ENCODE results near the gene GUCY1A1. TPM values are rescaled to one million over a fixed set of nuclear protein-coding genes. Genes with fewer than 3 reads are reported as not detected.

The GUCY1A1 gene
- total RNA-seq, 1 experiment from 2014 or later = not detected

DNA sequence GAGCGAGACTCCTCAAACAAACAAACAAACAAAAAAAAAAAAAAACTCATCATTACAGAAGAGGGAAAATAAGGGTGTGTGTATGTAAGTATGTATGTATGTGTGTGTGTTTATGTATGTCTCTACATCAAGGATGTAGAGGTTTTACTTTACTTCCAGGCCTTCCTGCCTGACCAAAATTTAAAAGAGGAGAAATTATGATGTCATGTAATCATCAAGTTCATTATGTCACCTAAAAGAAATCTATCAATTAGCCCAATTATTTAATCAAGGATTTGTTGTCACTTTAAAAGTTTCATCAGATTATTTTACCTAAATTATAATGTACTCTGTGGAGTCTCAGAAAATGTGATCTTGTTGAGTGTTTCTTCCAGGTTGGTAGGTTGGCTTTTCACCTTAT, 21.6 kb downstream of the GUCY1A1 start:
- H3K4me1 ChIP-seq (ENCODE audit: control insufficient read depth in 1 of 2, insufficient read depth in 2 of 2, low read length in 2 of 2) = no peaks in the 10 kb centered on the region
- ChIA-PET POLR2A (no interaction called here), CTCF (no interaction called here), RAD21 (ENCODE audit: low non-redundant PET in 1 of 2, low total read pairs in 2 of 2, uncharacterized antibody in 2 of 2, unreplicated experiment in 2 of 2) (no interaction called here)
- H3K79me2 ChIP-seq (ENCODE audit: insufficient read depth, low read length) = no peaks in the 10 kb centered on the region
- H3K36me3 ChIP-seq (ENCODE audit: control insufficient read depth in 1 of 2, insufficient read depth in 2 of 2, low read length in 2 of 2) = no peaks in the 10 kb centered on the region
- no peaks in the 10 kb centered on the region for H3K9me2 ChIP-seq (ENCODE audit: insufficient read depth)
- ATAC-seq (no peak), DNase-seq (ENCODE audit: low read depth, low spot score) (no peak)
- no TSS peak for BruUV-seq (replicated peaks)
- no peak overlapping the region for H3K27ac ChIP-seq (ENCODE audit: low read depth, low read length)
- no peaks in the 10 kb centered on the region for H4K20me1 ChIP-seq (ENCODE audit: insufficient read depth)
- H3K9me3 ChIP-seq (ENCODE audit: control insufficient read depth in 1 of 2, insufficient read depth in 1 of 2, low read depth in 1 of 2, low read length in 2 of 2) = no peaks in the 10 kb centered on the region
- H3K4me3 ChIP-seq (replicated peaks in 1 of 2; ENCODE audit: low read depth in 1 of 2, low read length in 2 of 2) = no peak overlapping the region
- intact Hi-C loops (cut with micrococcal nuclease) = no loop called here
- H2AFZ ChIP-seq (ENCODE audit: low read depth, low read length, poor library complexity, severe bottlenecking) = no peak overlapping the region
- TF ChIP-seq EZH2phosphoT487 (IDR thresholded peaks at IDR 0.05; ENCODE audit: borderline replicate concordance) = no peak
- TF ChIP-seq POLR2AphosphoS5 (IDR thresholded peaks at IDR 0.05; ENCODE audit: low read depth, low read length) = no peak
- TF ChIP-seq, protein P1, sequence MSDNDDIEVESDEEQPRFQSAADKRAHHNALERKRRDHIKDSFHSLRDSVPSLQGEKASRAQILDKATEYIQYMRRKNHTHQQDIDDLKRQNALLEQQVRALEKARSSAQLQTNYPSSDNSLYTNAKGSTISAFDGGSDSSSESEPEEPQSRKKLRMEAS (IDR thresholded peaks at IDR 0.05) = no peak
- no peak for TF ChIP-seq ZFX (IDR thresholded peaks at IDR 0.05)
- TF ChIP-seq, protein P2, sequence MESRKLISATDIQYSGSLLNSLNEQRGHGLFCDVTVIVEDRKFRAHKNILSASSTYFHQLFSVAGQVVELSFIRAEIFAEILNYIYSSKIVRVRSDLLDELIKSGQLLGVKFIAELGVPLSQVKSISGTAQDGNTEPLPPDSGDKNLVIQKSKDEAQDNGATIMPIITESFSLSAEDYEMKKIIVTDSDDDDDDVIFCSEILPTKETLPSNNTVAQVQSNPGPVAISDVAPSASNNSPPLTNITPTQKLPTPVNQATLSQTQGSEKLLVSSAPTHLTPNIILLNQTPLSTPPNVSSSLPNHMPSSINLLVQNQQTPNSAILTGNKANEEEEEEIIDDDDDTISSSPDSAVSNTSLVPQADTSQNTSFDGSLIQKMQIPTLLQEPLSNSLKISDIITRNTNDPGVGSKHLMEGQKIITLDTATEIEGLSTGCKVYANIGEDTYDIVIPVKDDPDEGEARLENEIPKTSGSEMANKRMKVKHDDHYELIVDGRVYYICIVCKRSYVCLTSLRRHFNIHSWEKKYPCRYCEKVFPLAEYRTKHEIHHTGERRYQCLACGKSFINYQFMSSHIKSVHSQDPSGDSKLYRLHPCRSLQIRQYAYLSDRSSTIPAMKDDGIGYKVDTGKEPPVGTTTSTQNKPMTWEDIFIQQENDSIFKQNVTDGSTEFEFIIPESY (IDR thresholded peaks at IDR 0.05; ENCODE audit: extremely low read depth, insufficient replicate concordance, low read length) = no peak
- TF ChIP-seq FOSL1 (IDR thresholded peaks at IDR 0.05; ENCODE audit: low read depth) = no peak
- TF ChIP-seq EZH2 (IDR thresholded peaks at IDR 0.05) = no peak
- no peak overlapping the region for H3K9ac ChIP-seq (ENCODE audit: low read length)
- no peaks in the 10 kb centered on the region for H3K27me3 ChIP-seq (ENCODE audit: insufficient read depth, low read length)
- H3K4me2 ChIP-seq (ENCODE audit: low read length) = no peak overlapping the region

DNA sequence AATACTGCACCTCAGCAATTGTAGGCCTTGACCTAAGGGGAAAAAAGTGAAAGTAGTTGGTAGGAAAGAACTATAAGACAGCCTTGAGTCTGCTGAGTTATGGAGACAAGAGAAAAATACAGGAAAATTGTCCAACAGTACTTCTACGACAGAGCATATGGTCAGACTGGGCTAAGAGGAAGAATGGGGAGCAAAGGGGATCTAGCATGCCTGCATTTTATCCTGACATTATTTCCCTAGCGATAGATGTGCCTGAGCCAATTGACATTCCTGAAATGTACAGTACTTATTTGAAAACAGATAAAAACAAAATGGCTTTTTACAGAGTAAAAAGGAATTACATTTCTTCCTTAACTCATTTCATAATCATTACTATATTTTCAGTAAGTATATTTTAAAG, 22.2 kb downstream of the GUCY1A1 start:
- Histone ChIP-seq H3K9me2 (ENCODE audit: insufficient read depth) (no peaks in the 10 kb centered on the region), H3K36me3 (ENCODE audit: control insufficient read depth in 1 of 2, insufficient read depth in 2 of 2, low read length in 2 of 2) (no peaks in the 10 kb centered on the region), H3K79me2 (ENCODE audit: insufficient read depth, low read length) (no peaks in the 10 kb centered on the region), H3K9ac (ENCODE audit: low read length) (no peak overlapping the region), H3K4me3 (replicated peaks in 1 of 2; ENCODE audit: low read depth in 1 of 2, low read length in 2 of 2) (no peak overlapping the region), H4K20me1 (ENCODE audit: insufficient read depth) (no peaks in the 10 kb centered on the region), H3K4me2 (ENCODE audit: low read length) (no peak overlapping the region), H3K4me1 (ENCODE audit: control insufficient read depth in 1 of 2, insufficient read depth in 2 of 2, low read length in 2 of 2) (no peaks in the 10 kb centered on the region), H3K27me3 (ENCODE audit: insufficient read depth, low read length) (no peaks in the 10 kb centered on the region), H2AFZ (ENCODE audit: low read depth, low read length, poor library complexity, severe bottlenecking) (no peak overlapping the region), H3K27ac (ENCODE audit: low read depth, low read length) (no peak overlapping the region), H3K9me3 (ENCODE audit: control insufficient read depth in 1 of 2, insufficient read depth in 1 of 2, low read depth in 1 of 2, low read length in 2 of 2) (no peaks in the 10 kb centered on the region)
- CTCF ChIA-PET = no interaction called here
- no TSS peak for BruUV-seq (replicated peaks)
- ATAC-seq (no peak), DNase-seq (ENCODE audit: low read depth, low spot score) (no peak)
- intact Hi-C loops (cut with micrococcal nuclease) = no loop called here
- RAD21 ChIA-PET (ENCODE audit: low non-redundant PET in 1 of 2, low total read pairs in 2 of 2, uncharacterized antibody in 2 of 2, unreplicated experiment in 2 of 2) = no interaction called here
- POLR2A ChIA-PET = no interaction called here
- TF ChIP-seq POLR2A (IDR thresholded peaks at IDR 0.05; ENCODE audit: borderline replicate concordance, extremely low read depth, insufficient read depth, insufficient read length) (no peak), EZH2 (IDR thresholded peaks at IDR 0.05) (no peak), ZFX (IDR thresholded peaks at IDR 0.05) (no peak), SIN3A (IDR thresholded peaks at IDR 0.05; ENCODE audit: low read depth) (no peak), ZNF274 (IDR thresholded peaks at IDR 0.05; ENCODE audit: low read depth, low read length) (no peak), FOSL1 (IDR thresholded peaks at IDR 0.05; ENCODE audit: low read depth) (no peak), POLR2AphosphoS5 (IDR thresholded peaks at IDR 0.05; ENCODE audit: low read depth, low read length) (no peak)
- TF ChIP-seq, protein P3, sequence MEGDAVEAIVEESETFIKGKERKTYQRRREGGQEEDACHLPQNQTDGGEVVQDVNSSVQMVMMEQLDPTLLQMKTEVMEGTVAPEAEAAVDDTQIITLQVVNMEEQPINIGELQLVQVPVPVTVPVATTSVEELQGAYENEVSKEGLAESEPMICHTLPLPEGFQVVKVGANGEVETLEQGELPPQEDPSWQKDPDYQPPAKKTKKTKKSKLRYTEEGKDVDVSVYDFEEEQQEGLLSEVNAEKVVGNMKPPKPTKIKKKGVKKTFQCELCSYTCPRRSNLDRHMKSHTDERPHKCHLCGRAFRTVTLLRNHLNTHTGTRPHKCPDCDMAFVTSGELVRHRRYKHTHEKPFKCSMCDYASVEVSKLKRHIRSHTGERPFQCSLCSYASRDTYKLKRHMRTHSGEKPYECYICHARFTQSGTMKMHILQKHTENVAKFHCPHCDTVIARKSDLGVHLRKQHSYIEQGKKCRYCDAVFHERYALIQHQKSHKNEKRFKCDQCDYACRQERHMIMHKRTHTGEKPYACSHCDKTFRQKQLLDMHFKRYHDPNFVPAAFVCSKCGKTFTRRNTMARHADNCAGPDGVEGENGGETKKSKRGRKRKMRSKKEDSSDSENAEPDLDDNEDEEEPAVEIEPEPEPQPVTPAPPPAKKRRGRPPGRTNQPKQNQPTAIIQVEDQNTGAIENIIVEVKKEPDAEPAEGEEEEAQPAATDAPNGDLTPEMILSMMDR (IDR thresholded peaks at IDR 0.05 in 2 of 3, conservative IDR thresholded peaks at IDR 0.05 in 1 of 3; ENCODE audit: borderline replicate concordance in 1 of 3, insufficient read depth in 1 of 3, low read depth in 2 of 3, low read length in 2 of 3) = no peak
- TF ChIP-seq, protein P4, sequence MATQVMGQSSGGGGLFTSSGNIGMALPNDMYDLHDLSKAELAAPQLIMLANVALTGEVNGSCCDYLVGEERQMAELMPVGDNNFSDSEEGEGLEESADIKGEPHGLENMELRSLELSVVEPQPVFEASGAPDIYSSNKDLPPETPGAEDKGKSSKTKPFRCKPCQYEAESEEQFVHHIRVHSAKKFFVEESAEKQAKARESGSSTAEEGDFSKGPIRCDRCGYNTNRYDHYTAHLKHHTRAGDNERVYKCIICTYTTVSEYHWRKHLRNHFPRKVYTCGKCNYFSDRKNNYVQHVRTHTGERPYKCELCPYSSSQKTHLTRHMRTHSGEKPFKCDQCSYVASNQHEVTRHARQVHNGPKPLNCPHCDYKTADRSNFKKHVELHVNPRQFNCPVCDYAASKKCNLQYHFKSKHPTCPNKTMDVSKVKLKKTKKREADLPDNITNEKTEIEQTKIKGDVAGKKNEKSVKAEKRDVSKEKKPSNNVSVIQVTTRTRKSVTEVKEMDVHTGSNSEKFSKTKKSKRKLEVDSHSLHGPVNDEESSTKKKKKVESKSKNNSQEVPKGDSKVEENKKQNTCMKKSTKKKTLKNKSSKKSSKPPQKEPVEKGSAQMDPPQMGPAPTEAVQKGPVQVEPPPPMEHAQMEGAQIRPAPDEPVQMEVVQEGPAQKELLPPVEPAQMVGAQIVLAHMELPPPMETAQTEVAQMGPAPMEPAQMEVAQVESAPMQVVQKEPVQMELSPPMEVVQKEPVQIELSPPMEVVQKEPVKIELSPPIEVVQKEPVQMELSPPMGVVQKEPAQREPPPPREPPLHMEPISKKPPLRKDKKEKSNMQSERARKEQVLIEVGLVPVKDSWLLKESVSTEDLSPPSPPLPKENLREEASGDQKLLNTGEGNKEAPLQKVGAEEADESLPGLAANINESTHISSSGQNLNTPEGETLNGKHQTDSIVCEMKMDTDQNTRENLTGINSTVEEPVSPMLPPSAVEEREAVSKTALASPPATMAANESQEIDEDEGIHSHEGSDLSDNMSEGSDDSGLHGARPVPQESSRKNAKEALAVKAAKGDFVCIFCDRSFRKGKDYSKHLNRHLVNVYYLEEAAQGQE (IDR thresholded peaks at IDR 0.05; ENCODE audit: low read depth) = no peak

Measured in HCT116 (cell line).